ENCODE measurements around the gene SALL3. TPM values are rescaled to one million over a fixed set of nuclear protein-coding genes. Genes with fewer than 3 reads are reported as not detected.
"Not testable (repeated sequence)": the region's sequence is repeated elsewhere in the genome, so short reads cannot be mapped to it uniquely, and the experiment has no call there.

The SALL3 gene
- not detected for total RNA-seq

- DNase-seq: no peak
- no peak within 1 kb of the TSS for H3K27ac Mint-ChIP-seq
- H3K9me3 Mint-ChIP-seq: no peaks in the 10 kb centered on the region
- CTCF ChIA-PET: no interaction called here
- H3K36me3 Mint-ChIP-seq (ENCODE audit: low read depth): peaks cover 9% of the 10 kb centered on the region
- peaks cover 12% of the 10 kb centered on the region for H3K4me1 Mint-ChIP-seq
- peaks cover 67% of the 10 kb centered on the region for H3K27me3 Mint-ChIP-seq
- no peak within 1 kb of the TSS for H3K4me3 Mint-ChIP-seq
- POLR2A ChIA-PET: no interaction called here
Measured at GRCh38 chr18:78979730-78980278, at the start of gene SALL3. TSS of gene SALL3 (plus strand) at chr18:78979818. CDS start at chr18:78980275, 457 bp downstream.

GRCh38 chr18:78932281-78932680 lies 47.3 kb upstream of the SALL3 start:
- no peak overlapping the region for H3K27ac Mint-ChIP-seq
- no peaks in the 10 kb centered on the region for H3K4me1 Mint-ChIP-seq
- no peaks in the 10 kb centered on the region for H3K27me3 Mint-ChIP-seq
- no peak for DNase-seq
- CTCF ChIA-PET: no interaction called here
- H3K36me3 Mint-ChIP-seq (ENCODE audit: low read depth): no peaks in the 10 kb centered on the region
- POLR2A ChIA-PET: no interaction called here
- no peaks in the 10 kb centered on the region for H3K9me3 Mint-ChIP-seq
- no peak overlapping the region for H3K4me3 Mint-ChIP-seq

- no peaks in the 10 kb centered on the region for H3K36me3 Mint-ChIP-seq (ENCODE audit: low read depth)
- ChIA-PET POLR2A (no interaction called here), CTCF (no interaction called here)
- H3K27ac Mint-ChIP-seq: no peak overlapping the region
- H3K4me3 Mint-ChIP-seq: no peak overlapping the region
- no peaks in the 10 kb centered on the region for H3K27me3 Mint-ChIP-seq
- H3K4me1 Mint-ChIP-seq: peaks cover 1% of the 10 kb centered on the region
- DNase-seq: no peak
- no peaks in the 10 kb centered on the region for H3K9me3 Mint-ChIP-seq
Measured at GRCh38 chr18:78934003-78934402, 45.6 kb upstream of the SALL3 start.

- POLR2A ChIA-PET: no interaction called here
- no peak overlapping the region for H3K4me3 Mint-ChIP-seq
- H3K36me3 Mint-ChIP-seq (ENCODE audit: low read depth): no peaks in the 10 kb centered on the region
- H3K4me1 Mint-ChIP-seq: peaks cover 2% of the 10 kb centered on the region
- no peak for DNase-seq
- no peaks in the 10 kb centered on the region for H3K9me3 Mint-ChIP-seq
- no peak overlapping the region for H3K27ac Mint-ChIP-seq
- no peaks in the 10 kb centered on the region for H3K27me3 Mint-ChIP-seq
- CTCF ChIA-PET: no interaction called here
Measured at GRCh38 chr18:78934551-78935225, 44.9 kb upstream of the SALL3 start.

- POLR2A ChIA-PET: no interaction called here
- H3K27me3 Mint-ChIP-seq: no peaks in the 10 kb centered on the region
- peaks cover 2% of the 10 kb centered on the region for H3K4me1 Mint-ChIP-seq
- CTCF ChIA-PET: no interaction called here
- H3K4me3 Mint-ChIP-seq: no peak overlapping the region
- H3K9me3 Mint-ChIP-seq: no peaks in the 10 kb centered on the region
- H3K27ac Mint-ChIP-seq: no peak overlapping the region
- DNase-seq: no peak
- H3K36me3 Mint-ChIP-seq (ENCODE audit: low read depth): no peaks in the 10 kb centered on the region
Measured at GRCh38 chr18:78935406-78935805, 44.2 kb upstream of the SALL3 start.

GRCh38 chr18:78936251-78937005 lies 43.2 kb upstream of the SALL3 start:
- Mint-ChIP-seq H3K4me1 (peaks cover 2% of the 10 kb centered on the region), H3K9me3 (no peaks in the 10 kb centered on the region), H3K4me3 (no peak overlapping the region), H3K27me3 (no peaks in the 10 kb centered on the region), H3K36me3 (ENCODE audit: low read depth) (no peaks in the 10 kb centered on the region), H3K27ac (no peak overlapping the region)
- POLR2A ChIA-PET: no interaction called here
- CTCF ChIA-PET: no interaction called here
- no peak for DNase-seq

GRCh38 chr18:78937166-78937565 lies 42.5 kb upstream of the SALL3 start:
- Mint-ChIP-seq H3K27me3 (no peaks in the 10 kb centered on the region), H3K36me3 (ENCODE audit: low read depth) (no peaks in the 10 kb centered on the region), H3K27ac (no peak overlapping the region), H3K4me1 (peaks cover 2% of the 10 kb centered on the region), H3K4me3 (no peak overlapping the region), H3K9me3 (no peaks in the 10 kb centered on the region)
- ChIA-PET CTCF (no interaction called here), POLR2A (no interaction called here)
- DNase-seq: no peak

- no peaks in the 10 kb centered on the region for H3K9me3 Mint-ChIP-seq
- H3K36me3 Mint-ChIP-seq (ENCODE audit: low read depth): no peaks in the 10 kb centered on the region
Measured at GRCh38 chr18:78939105-78939504, 40.5 kb upstream of the SALL3 start.

GRCh38 chr18:78939734-78940494 lies 39.7 kb upstream of the SALL3 start:
- Mint-ChIP-seq H3K27ac (no peak overlapping the region), H3K4me1 (peaks cover 2% of the 10 kb centered on the region), H3K36me3 (ENCODE audit: low read depth) (no peaks in the 10 kb centered on the region), H3K27me3 (no peaks in the 10 kb centered on the region), H3K4me3 (no peak overlapping the region), H3K9me3 (no peaks in the 10 kb centered on the region)
- POLR2A ChIA-PET: no interaction called here
- DNase-seq: no peak
- CTCF ChIA-PET: no interaction called here

More at GRCh38 chr18:78939105-78939504, 40.5 kb upstream of the SALL3 start:
- CTCF ChIA-PET: no interaction called here
- POLR2A ChIA-PET: no interaction called here
- H3K4me3 Mint-ChIP-seq: no peak overlapping the region
- no peak overlapping the region for H3K27ac Mint-ChIP-seq
- peaks cover 2% of the 10 kb centered on the region for H3K4me1 Mint-ChIP-seq
- DNase-seq: no peak
- H3K27me3 Mint-ChIP-seq: no peaks in the 10 kb centered on the region

- H3K4me3 Mint-ChIP-seq; H3K36me3 Mint-ChIP-seq (ENCODE audit: low read depth); DNase-seq; H3K27me3 Mint-ChIP-seq; CTCF ChIA-PET; H3K4me1 Mint-ChIP-seq; POLR2A ChIA-PET; H3K9me3 Mint-ChIP-seq; H3K27ac Mint-ChIP-seq: not testable (repeated sequence)
Measured at GRCh38 chr18:78942236-78942635, 37.4 kb upstream of the SALL3 start.

- CTCF ChIA-PET: no interaction called here
- H3K4me3 Mint-ChIP-seq: no peak overlapping the region
- H3K4me1 Mint-ChIP-seq: no peaks in the 10 kb centered on the region
- H3K27me3 Mint-ChIP-seq: no peaks in the 10 kb centered on the region
- POLR2A ChIA-PET: no interaction called here
- DNase-seq: no peak
- no peaks in the 10 kb centered on the region for H3K36me3 Mint-ChIP-seq (ENCODE audit: low read depth)
- no peaks in the 10 kb centered on the region for H3K9me3 Mint-ChIP-seq
- no peak overlapping the region for H3K27ac Mint-ChIP-seq
Measured at GRCh38 chr18:78945628-78946027, 34.0 kb upstream of the SALL3 start.

GRCh38 chr18:78947291-78947690 lies 32.3 kb upstream of the SALL3 start:
- Mint-ChIP-seq H3K27ac (no peak overlapping the region), H3K4me3 (no peak overlapping the region), H3K27me3 (no peaks in the 10 kb centered on the region), H3K9me3 (peaks cover 6% of the 10 kb centered on the region), H3K36me3 (ENCODE audit: low read depth) (no peaks in the 10 kb centered on the region), H3K4me1 (no peaks in the 10 kb centered on the region)
- ChIA-PET CTCF (no interaction called here), POLR2A (no interaction called here)
- DNase-seq: no peak

- POLR2A ChIA-PET: no interaction called here
- Mint-ChIP-seq H3K36me3 (ENCODE audit: low read depth) (no peaks in the 10 kb centered on the region), H3K4me1 (no peaks in the 10 kb centered on the region), H3K9me3 (peaks cover 6% of the 10 kb centered on the region), H3K4me3 (no peak overlapping the region), H3K27ac (no peak overlapping the region), H3K27me3 (no peaks in the 10 kb centered on the region)
- CTCF ChIA-PET: no interaction called here
- no peak for DNase-seq
Measured at GRCh38 chr18:78948221-78948620, 31.4 kb upstream of the SALL3 start.
